CD4-positive, alpha-beta memory T cell (primary cell): ENCODE results near the gene FNDC3B. TPM values are rescaled to one million over a fixed set of nuclear protein-coding genes. Genes with fewer than 3 reads are reported as not detected.

Experiments
- CTCF ChIA-PET: fragments of 350-600 bp; sonication (Branson Sonifier 250); formaldehyde crosslinking; loops from one replicate; lab custom pipeline; 2021; ENCODE audit warnings: inconsistent platforms; ENCODE audit not compliant: partially characterized antibody; lab: Charles Lee
- POLR2A ChIA-PET: fragments of 350-600 bp; sonication (Branson Sonifier 250); formaldehyde crosslinking; loops from one replicate; lab custom pipeline; 2021; ENCODE audit not compliant: partially characterized antibody; lab: Charles Lee
- DNase-seq, 5 donors: peaks; one replicate each; pipeline versions ENCODE4 v3.0.0 to v3.0.0-alpha.2; 2020 to 2022; ENCODE audit warnings: mixed read lengths in 1 of 5
- H3K27ac ChIP-seq: one replicate; pipeline ENCODE4 v1.7.0; 2013; ENCODE audit warnings: low read depth, low read length
- H3K27me3 ChIP-seq: 2 replicates; pipeline ENCODE4 v1.7.0; 2013; ENCODE audit warnings: mild to moderate bottlenecking, low read length, moderate library complexity; ENCODE audit not compliant: insufficient read depth
- H3K36me3 ChIP-seq: 2 replicates; pipeline ENCODE4 v1.7.0; 2013; ENCODE audit warnings: mild to moderate bottlenecking, low read length, moderate library complexity; ENCODE audit not compliant: insufficient read depth
- H3K4me1 ChIP-seq: 2 replicates; pipeline ENCODE4 v1.7.0; 2013; ENCODE audit warnings: mild to moderate bottlenecking, low read length, moderate library complexity; ENCODE audit not compliant: insufficient read depth
- H3K4me3 ChIP-seq, 2 donors: one replicate each; pipeline ENCODE4 v1.7.0; 2013; ENCODE audit warnings: low read length in 2 of 2, mild to moderate bottlenecking in 1 of 2
- H3K9me3 ChIP-seq, 2 donors: one replicate each; pipeline ENCODE4 v1.7.0; 2013; ENCODE audit warnings: low read length in 2 of 2, control low read depth in 1 of 2; ENCODE audit not compliant: control insufficient read depth in 1 of 2
- H3K27ac Mint-ChIP-seq, 7 donors: one replicate each; pipeline ENCODE4 v1.8.0; 2020 to 2021; ENCODE audit warnings: mixed read lengths in 7 of 7, mild to moderate bottlenecking in 6 of 7, inconsistent platforms in 3 of 7, moderate library complexity in 3 of 7
- H3K27me3 Mint-ChIP-seq, 2 donors: one replicate each; pipeline ENCODE4 v1.8.0; 2020 to 2021; ENCODE audit warnings: mixed read lengths in 2 of 2
- H3K36me3 Mint-ChIP-seq, 2 donors: one replicate each; pipeline ENCODE4 v1.8.0; 2020 to 2021; ENCODE audit warnings: mixed read lengths in 2 of 2, inconsistent platforms in 1 of 2, mild to moderate bottlenecking in 1 of 2
- H3K4me1 Mint-ChIP-seq, 4 donors: one replicate each; pipeline ENCODE4 v1.8.0; 2020 to 2021; ENCODE audit warnings: mixed read lengths in 4 of 4, mild to moderate bottlenecking in 1 of 4
- H3K4me3 Mint-ChIP-seq, 8 donors: one replicate each; pipeline ENCODE4 v1.8.0; 2020 to 2021; ENCODE audit warnings: mixed read lengths in 8 of 8, mild to moderate bottlenecking in 7 of 8, moderate library complexity in 6 of 8, inconsistent platforms in 3 of 8
- H3K9me3 Mint-ChIP-seq, 8 donors: one replicate each; pipeline ENCODE4 v1.8.0; 2020 to 2021; ENCODE audit warnings: mixed read lengths in 8 of 8, mild to moderate bottlenecking in 5 of 8, inconsistent platforms in 3 of 8, moderate library complexity in 1 of 8
- intact Hi-C: fragments of 100-400 bp; cut with micrococcal nuclease; formaldehyde crosslinking; loops from one replicate; pipeline ENCODE4 v1.15.1; 2023
- polyA plus RNA-seq, 2 donors: library from polyadenylated mRNA; unstranded; fragments of 300-500 nt; fragmentation: Illumina TruSeq; gene quantifications; one replicate each; pipeline ENCODE4 v1.2.3, GENCODE V29; 2021
- total RNA-seq, 2 experiments: library from RNA; stranded (reverse); gene quantifications; one replicate each; pipeline ENCODE4 v1.2.3, GENCODE V29; 2021

FNDC3B gene
- total and polyA plus RNA-seq, 4 experiments from 2014 or later, result 10.9 to 18.2 (median 14.8) TPM

DNA sequence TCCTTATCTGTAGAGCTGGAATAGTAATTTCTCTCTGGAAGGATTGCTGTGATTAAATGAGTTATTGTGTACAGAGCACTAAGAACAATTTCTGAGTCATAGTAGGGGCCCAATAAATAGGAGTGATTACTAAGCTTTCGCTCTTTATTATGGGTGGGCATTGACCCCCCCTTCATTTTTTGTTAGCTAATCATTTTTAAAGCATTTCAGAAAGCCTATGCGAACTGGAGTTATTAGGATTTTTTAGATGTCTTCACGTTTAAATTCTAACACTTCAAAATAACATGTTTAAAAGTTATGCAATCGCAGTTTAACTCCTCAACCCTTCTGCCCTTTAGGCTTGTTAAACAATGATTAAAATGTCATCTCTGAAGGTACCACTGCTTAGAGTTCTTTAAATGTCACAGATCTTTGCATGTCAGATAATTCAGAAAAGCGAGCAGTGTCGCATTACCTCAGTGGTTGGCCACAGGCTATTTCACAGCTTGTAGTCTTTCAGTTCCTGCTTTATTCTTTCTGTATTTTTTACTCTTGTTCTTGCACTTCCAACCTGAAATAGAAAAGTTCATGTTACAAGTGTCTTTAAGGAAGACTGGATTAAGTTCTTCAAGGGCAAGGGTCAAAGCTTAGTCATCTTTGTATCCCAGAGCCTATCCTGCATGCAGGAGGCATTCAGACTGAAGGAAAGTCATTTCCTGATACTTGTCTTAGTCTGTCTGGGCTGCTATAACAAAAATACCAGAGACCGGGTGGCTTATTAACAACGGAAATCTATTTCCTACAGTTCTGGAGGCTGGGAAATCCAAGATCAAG lies 102.9 kb downstream of the FNDC3B start:
- Mint-ChIP-seq H3K4me3 (no peak overlapping the region), H3K27me3 (no peaks in the 10 kb centered on the region), H3K4me1 (peaks cover 23 to 59% (median 32%) of the 10 kb centered on the region in 4 donors), H3K27ac (peak overlapping the region in 1 of 7 donors; percentile 50), H3K36me3 (peaks cover 0 to 3% of the 10 kb centered on the region in 2 donors), H3K9me3 (no peaks in the 10 kb centered on the region)
- DNase-seq, result no peak
- Histone ChIP-seq H3K4me3 (no peak overlapping the region), H3K36me3 (no peaks in the 10 kb centered on the region), H3K4me1 (peaks cover 28% of the 10 kb centered on the region), H3K27me3 (no peaks in the 10 kb centered on the region), H3K9me3 (no peaks in the 10 kb centered on the region), H3K27ac (no peak overlapping the region)
- CTCF ChIA-PET, result interaction anchor here (1.4 kb wide), 1 partner anchor 107 kb away, joined by 4 read pairs; no protein-coding TSS in a partner anchor
- POLR2A ChIA-PET, result no interaction called here
- intact Hi-C loops, result no loop called here

DNA sequence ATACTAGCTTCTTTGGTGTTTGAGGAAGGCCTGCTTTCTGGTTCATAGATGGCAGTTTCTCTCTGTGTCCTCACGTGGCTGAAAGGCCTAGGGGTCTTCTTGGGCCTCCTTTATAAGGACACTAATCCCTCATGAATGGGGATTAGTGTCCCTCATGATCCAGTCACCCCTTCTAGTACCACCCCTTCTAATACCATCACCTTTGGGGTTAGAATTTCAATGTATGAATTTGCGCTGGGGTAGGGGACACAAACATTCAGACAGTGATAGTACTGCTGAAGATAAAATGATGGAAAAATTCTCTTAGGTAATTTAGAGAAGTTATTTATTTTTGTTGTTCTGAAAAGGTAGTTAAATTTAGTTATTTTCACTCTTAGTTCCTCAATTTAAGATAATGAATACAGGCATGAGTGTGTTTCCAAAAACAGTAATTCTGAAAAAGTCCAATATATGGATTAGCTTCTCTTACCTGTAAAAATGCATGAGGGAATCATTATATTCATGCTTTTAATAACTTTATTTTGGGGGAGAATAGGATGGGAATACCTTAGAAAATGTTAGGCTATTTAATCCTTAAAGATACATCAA lies 103.6 kb downstream of the FNDC3B start:
- Histone ChIP-seq H3K4me3 (no peak overlapping the region), H3K4me1 (peaks cover 21% of the 10 kb centered on the region), H3K27me3 (no peaks in the 10 kb centered on the region), H3K27ac (no peak overlapping the region), H3K36me3 (no peaks in the 10 kb centered on the region), H3K9me3 (no peaks in the 10 kb centered on the region)
- intact Hi-C loops, result no loop called here
- H3K9me3 Mint-ChIP-seq, result no peaks in the 10 kb centered on the region
- ChIA-PET POLR2A (no interaction called here), CTCF (no interaction called here)
- H3K4me1 Mint-ChIP-seq, result peaks cover 19 to 56% (median 26%) of the 10 kb centered on the region in 4 donors
- DNase-seq, result no peak
- no peak overlapping the region for H3K4me3 Mint-ChIP-seq
- no peaks in the 10 kb centered on the region for H3K27me3 Mint-ChIP-seq
- H3K36me3 Mint-ChIP-seq, result peaks cover 0 to 3% of the 10 kb centered on the region in 2 donors
- H3K27ac Mint-ChIP-seq, result no peak overlapping the region

DNA sequence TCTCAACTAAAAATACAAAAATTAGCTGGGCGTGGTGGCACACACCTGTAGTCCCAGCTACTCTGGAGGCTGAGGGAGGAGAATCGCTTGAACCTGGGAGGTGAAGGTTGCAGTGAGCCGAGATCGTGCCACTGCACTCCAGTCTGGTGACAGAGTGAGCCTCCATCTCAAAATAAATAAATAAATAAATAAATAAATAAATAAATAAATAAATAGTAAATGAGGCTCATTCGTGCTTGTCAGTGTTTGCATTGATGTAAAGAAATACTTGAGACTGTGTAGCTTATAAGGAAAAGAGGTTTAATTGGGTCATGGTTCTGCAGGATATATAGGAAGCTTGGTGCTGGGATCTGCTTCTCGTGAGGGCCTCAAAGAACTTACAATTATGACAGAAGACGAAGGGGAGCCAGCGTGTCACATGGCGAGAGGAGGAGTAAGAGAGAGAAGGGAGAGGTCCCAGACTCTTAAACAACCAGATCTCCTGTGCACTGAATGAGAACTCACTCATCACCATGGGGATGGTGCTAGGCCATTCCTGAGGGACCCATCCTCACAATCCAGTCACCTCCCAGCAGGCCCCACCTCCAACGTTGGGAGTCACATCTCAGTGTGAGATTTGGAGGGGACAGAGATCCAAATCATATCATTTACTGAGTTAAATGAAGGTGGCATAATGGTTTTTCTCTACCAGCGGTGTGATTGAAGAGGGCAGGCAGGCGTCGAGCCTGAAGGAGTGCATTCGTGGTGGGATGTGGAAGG lies 104.5 kb downstream of the FNDC3B start:
- peaks cover 0 to 3% of the 10 kb centered on the region in 2 donors for H3K36me3 Mint-ChIP-seq
- no peaks in the 10 kb centered on the region for H3K27me3 Mint-ChIP-seq
- H3K9me3 Mint-ChIP-seq, result no peaks in the 10 kb centered on the region
- Histone ChIP-seq H3K4me3 (no peak overlapping the region), H3K36me3 (no peaks in the 10 kb centered on the region), H3K4me1 (peaks cover 12% of the 10 kb centered on the region), H3K9me3 (no peaks in the 10 kb centered on the region), H3K27me3 (no peaks in the 10 kb centered on the region), H3K27ac (no peak overlapping the region)
- DNase-seq, result no peak
- H3K4me3 Mint-ChIP-seq, result no peak overlapping the region
- peaks cover 18 to 49% (median 23%) of the 10 kb centered on the region in 4 donors for H3K4me1 Mint-ChIP-seq
- POLR2A ChIA-PET, result no interaction called here
- peak overlapping the region in 1 of 7 donors; percentile 57 for H3K27ac Mint-ChIP-seq
- CTCF ChIA-PET, result no interaction called here
- intact Hi-C loops, result no loop called here

DNA sequence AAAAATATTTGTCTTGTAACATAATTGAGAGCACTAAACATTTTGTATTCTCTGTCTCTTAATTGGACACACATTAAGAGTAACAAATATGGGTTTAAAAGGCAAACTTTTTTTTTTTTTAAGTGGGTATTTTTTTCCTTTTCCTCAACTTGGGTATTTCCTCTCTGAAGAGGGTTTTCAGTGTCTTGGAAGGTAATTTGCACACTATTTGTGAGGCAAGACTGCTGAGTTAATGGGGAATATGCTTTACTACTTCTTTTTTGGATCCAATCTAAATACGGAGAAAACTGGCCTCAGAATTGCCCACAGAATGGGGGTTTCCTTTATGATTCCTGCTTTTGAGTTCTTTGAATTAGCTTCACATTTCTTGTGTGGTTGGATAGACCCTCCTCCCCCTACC lies 105.2 kb downstream of the FNDC3B start:
- H3K9me3 Mint-ChIP-seq, result no peaks in the 10 kb centered on the region
- Histone ChIP-seq H3K36me3 (no peaks in the 10 kb centered on the region), H3K27me3 (no peaks in the 10 kb centered on the region), H3K27ac (no peak overlapping the region), H3K9me3 (no peaks in the 10 kb centered on the region), H3K4me1 (peaks cover 5% of the 10 kb centered on the region), H3K4me3 (no peak overlapping the region)
- no peaks in the 10 kb centered on the region for H3K27me3 Mint-ChIP-seq
- POLR2A ChIA-PET, result no interaction called here
- intact Hi-C loops, result no loop called here
- H3K27ac Mint-ChIP-seq, result no peak overlapping the region
- no peak overlapping the region for H3K4me3 Mint-ChIP-seq
- DNase-seq, result no peak
- H3K36me3 Mint-ChIP-seq, result peaks cover 0 to 3% of the 10 kb centered on the region in 2 donors
- CTCF ChIA-PET, result no interaction called here
- peaks cover 17 to 44% (median 20%) of the 10 kb centered on the region in 4 donors for H3K4me1 Mint-ChIP-seq

DNA sequence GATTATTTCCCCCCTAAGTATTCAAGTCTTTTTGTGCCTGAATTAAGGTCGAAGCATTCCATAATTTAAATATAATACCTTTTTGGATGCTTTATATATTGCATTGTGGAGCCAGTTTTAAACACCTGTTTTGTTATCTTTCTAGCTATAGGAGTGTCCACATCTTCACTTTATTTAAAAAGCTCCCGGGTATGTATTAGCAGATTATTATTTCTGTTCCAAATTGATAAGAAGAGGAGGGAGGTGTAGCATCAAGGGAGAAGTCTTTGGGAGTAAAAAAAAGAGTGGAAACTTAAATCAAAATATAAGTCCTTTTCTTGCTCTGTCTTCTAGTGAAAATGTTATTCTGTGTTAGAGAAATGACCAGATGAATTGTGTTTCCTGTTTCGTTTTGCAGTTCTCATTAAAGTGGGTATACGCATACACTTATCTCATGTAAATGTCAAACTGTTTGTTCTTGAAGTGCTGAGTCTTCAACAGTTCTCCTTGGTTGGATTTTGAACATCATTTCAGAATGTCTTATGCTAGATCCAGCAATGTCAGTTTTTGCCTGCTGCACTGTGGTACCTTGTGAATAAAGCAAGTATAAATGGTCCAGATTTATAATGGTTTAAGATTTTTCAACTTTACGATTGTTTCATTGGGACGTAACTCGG lies 105.8 kb downstream of the FNDC3B start:
- no peaks in the 10 kb centered on the region for H3K27me3 ChIP-seq
- H3K27ac ChIP-seq, result no peak overlapping the region
- ChIA-PET CTCF (no interaction called here), POLR2A (no interaction called here)
- no peaks in the 10 kb centered on the region for H3K4me1 ChIP-seq
- Mint-ChIP-seq H3K27me3 (no peaks in the 10 kb centered on the region), H3K9me3 (no peaks in the 10 kb centered on the region), H3K27ac (peak overlapping the region in 2 of 7 donors; percentile 46 to 51), H3K36me3 (peaks cover 0 to 3% of the 10 kb centered on the region in 2 donors), H3K4me3 (peak overlapping the region in 3 of 8 donors; percentile 14 to 37 (median 21)), H3K4me1 (peaks cover 17 to 41% (median 19%) of the 10 kb centered on the region in 4 donors)
- intact Hi-C loops, result no loop called here
- H3K36me3 ChIP-seq, result no peaks in the 10 kb centered on the region
- H3K4me3 ChIP-seq, result no peak overlapping the region
- no peak for DNase-seq
- no peaks in the 10 kb centered on the region for H3K9me3 ChIP-seq

DNA sequence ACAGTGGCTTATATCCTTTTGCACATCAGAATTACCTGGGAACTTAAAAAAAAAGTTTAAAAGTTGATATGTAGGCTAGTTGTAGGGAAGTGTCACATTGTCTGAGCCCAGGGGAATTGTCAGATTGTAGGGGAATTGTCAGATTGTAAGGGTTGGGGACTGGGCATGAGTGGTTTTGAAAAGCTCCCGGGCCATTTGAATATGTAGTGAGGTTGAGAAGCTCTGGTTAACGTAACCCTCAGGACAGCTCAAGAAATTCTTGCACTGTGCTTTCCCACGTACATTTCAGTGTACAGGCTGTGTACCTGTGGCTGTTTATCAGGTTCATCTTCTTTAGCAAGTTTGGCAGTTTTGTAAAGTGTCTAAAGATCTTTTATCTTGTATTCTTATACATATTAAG lies 107.0 kb downstream of the FNDC3B start:
- ChIA-PET POLR2A (no interaction called here), CTCF (no interaction called here)
- peaks cover 16 to 34% (median 17%) of the 10 kb centered on the region in 4 donors for H3K4me1 Mint-ChIP-seq
- no peaks in the 10 kb centered on the region for H3K27me3 Mint-ChIP-seq
- no peak for DNase-seq
- Histone ChIP-seq H3K4me3 (no peak overlapping the region), H3K27ac (no peak overlapping the region), H3K9me3 (no peaks in the 10 kb centered on the region), H3K36me3 (no peaks in the 10 kb centered on the region), H3K27me3 (no peaks in the 10 kb centered on the region), H3K4me1 (no peaks in the 10 kb centered on the region)
- peaks cover 0 to 3% of the 10 kb centered on the region in 2 donors for H3K36me3 Mint-ChIP-seq
- H3K27ac Mint-ChIP-seq, result peak overlapping the region in 1 of 7 donors; percentile 57
- no peaks in the 10 kb centered on the region for H3K9me3 Mint-ChIP-seq
- no peak overlapping the region for H3K4me3 Mint-ChIP-seq
- intact Hi-C loops, result no loop called here
